ENCODE results near the gene TSPAN14. TPM values are rescaled to one million over a fixed set of nuclear protein-coding genes. Genes with fewer than 3 reads are reported as not detected.

Gene TSPAN14
- total RNA-seq, 1 donor from 2014 or later, result 111 TPM

DNA sequence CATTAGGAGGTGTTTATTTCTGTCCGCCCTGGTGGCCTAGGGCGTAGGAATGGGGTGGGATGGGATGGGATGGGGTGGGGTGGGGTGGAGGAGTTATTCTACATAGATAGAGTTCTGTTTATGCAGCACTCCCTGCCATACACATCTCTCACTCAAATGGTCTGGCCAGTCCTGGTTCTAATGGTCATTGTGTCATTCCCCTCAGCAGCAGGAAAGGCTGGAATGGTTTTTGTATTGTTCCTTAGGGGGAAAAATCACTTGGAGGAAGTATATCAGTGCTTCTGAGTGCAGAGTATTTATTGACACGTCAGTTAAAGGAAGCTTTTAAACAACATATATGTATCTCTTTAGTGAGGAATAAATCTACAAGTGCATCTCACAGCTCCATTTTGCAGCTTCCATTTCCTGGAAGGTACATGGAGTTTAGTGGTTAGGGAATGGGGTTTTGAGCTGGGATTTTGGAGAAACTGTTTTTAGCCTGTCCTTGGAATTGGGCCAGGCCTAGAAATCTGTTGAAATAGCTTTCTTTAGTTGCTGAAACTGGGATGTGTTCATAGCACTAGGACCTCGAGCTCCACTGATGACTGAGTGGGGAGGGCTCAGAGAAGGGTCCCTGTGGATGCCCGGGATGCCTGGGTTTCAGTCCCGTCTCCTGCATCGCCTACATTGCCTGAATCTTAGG lies 8.3 kb downstream of the TSPAN14 start:
- peak overlapping the region; percentile 49 for H3K4me3 Mint-ChIP-seq
- H3K27me3 Mint-ChIP-seq, result no peaks in the 10 kb centered on the region
- peaks cover 90% of the 10 kb centered on the region for H3K4me1 Mint-ChIP-seq (ENCODE audit: unreplicated experiment)
- TF ChIP-seq, protein P1, sequence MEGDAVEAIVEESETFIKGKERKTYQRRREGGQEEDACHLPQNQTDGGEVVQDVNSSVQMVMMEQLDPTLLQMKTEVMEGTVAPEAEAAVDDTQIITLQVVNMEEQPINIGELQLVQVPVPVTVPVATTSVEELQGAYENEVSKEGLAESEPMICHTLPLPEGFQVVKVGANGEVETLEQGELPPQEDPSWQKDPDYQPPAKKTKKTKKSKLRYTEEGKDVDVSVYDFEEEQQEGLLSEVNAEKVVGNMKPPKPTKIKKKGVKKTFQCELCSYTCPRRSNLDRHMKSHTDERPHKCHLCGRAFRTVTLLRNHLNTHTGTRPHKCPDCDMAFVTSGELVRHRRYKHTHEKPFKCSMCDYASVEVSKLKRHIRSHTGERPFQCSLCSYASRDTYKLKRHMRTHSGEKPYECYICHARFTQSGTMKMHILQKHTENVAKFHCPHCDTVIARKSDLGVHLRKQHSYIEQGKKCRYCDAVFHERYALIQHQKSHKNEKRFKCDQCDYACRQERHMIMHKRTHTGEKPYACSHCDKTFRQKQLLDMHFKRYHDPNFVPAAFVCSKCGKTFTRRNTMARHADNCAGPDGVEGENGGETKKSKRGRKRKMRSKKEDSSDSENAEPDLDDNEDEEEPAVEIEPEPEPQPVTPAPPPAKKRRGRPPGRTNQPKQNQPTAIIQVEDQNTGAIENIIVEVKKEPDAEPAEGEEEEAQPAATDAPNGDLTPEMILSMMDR (conservative IDR thresholded peaks at IDR 0.05), result no peak
- H3K27ac Mint-ChIP-seq, result peak overlapping the region; percentile 75
- H3K9me3 Mint-ChIP-seq, result no peaks in the 10 kb centered on the region
- H3K36me3 Mint-ChIP-seq, result peaks cover 7% of the 10 kb centered on the region
- no peak for DNase-seq (ENCODE audit: extremely low spot score, unreplicated experiment)

DNA sequence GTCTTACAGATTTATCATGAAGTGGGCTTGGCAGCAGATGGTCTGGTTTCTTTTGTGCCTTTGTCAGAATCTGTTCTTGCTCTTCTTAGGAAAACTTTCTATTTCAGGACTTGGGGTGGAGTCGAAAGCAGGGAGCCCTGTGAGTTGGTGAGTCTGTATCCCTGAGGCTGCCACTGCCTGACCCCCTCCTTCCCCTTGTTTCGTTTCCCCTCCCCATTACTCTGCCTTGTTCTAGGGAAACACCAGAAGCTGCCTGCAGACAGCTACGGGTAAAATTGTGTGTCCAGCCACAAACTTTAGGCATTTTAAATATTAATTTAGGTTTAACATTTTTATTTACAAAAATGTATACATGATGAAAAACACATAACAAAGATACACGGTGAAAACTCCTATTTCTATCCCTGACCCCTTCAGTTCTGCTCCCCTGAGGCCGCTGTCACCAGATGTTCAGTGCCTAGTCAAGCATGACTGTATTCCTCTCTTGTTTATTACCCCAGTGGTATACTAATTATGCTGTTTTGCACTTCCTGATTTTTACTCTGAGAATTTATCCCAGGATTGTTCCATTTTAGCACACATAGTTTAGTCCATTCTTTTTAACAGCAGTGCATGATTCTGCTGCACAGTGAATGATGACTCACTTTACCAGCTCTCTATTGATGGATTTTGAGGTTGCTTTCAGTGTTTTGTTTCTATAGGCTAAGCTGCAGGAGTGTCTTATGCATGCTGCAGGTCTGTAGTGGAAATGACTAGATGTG lies 9.1 kb downstream of the TSPAN14 start:
- Mint-ChIP-seq H3K9me3 (no peaks in the 10 kb centered on the region), H3K27ac (peak overlapping the region; percentile 75), H3K4me3 (peak overlapping the region; percentile 66), H3K27me3 (no peaks in the 10 kb centered on the region), H3K36me3 (peaks cover 7% of the 10 kb centered on the region), H3K4me1 (ENCODE audit: unreplicated experiment) (peaks cover 93% of the 10 kb centered on the region)
- TF ChIP-seq, protein P1 (conservative IDR thresholded peaks at IDR 0.05), result no peak
- no peak for DNase-seq (ENCODE audit: extremely low spot score, unreplicated experiment)

DNA sequence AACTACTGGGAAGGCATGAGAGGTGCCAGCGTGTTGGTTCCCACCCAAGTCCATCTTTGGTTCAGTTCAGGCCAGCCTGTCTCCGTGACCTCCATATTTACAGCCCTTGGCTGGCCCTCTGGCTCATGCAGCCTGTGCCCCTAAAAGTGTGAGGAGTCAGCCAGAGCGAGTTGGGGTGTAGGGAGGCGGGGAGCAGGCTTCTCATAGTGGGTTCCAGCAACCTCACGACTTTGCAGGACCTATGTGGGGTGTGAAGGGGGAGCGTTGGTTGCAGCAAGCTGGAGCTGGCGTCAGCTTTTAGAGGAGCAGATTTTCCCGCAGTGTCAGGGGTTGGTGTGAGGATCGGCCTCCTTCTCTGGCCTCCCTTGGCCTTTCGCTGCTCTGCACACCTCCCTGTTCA lies 9.8 kb downstream of the TSPAN14 start:
- TF ChIP-seq, protein P1 (conservative IDR thresholded peaks at IDR 0.05), result no peak
- H3K36me3 Mint-ChIP-seq, result peaks cover 3% of the 10 kb centered on the region
- H3K4me3 Mint-ChIP-seq, result no peak overlapping the region
- peaks cover 93% of the 10 kb centered on the region for H3K4me1 Mint-ChIP-seq (ENCODE audit: unreplicated experiment)
- no peaks in the 10 kb centered on the region for H3K27me3 Mint-ChIP-seq
- DNase-seq (ENCODE audit: extremely low spot score, unreplicated experiment), result no peak
- no peaks in the 10 kb centered on the region for H3K9me3 Mint-ChIP-seq
- H3K27ac Mint-ChIP-seq, result peak overlapping the region; percentile 75

DNA sequence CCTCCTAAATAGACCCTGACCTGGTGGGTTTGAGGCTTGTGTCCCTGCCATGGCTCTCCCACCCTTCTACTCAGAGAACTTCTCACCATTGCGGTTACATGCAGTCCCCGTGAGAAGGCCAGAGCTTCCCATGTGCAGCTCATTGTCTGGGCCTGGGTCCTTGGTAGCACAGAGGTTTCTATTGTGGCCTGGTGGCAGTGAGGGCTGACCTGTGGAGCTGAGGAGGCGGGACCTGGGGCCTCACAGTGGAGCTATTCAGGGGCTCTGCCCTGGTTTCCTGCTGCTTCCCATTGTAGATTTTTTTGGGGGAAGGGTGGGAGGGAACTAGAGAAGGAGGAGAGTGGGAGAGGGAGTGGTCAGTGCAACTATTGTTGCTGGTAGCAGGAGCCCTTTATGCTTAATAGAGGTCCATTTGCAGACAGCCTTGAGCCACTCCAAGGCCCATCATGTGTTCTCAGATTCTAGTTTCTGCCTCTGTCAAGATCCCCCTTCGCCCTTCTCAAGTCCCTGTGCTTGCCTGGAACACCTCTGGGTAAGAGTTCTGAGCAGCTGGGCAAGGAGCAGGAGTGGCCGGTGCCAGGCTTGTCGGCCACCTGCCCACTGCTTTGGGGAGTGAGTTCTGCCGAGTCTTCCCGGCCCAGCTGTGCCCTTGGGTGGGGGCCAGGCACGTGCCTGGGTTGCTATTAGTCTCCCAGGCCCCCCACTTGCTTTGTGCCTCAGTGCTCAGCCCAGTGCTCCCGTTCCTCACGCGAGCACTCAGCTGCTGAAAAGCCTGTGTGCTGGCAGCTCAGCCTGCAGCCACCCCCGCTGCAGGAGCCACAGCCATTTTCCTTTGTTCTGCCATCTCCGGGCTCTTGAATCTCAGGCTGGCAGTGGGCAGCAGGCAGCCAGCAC lies 10.7 kb downstream of the TSPAN14 start:
- peaks cover 6% of the 10 kb centered on the region for H3K36me3 Mint-ChIP-seq
- no peaks in the 10 kb centered on the region for H3K27me3 Mint-ChIP-seq
- H3K4me1 Mint-ChIP-seq (ENCODE audit: unreplicated experiment), result peaks cover 96% of the 10 kb centered on the region
- TF ChIP-seq, protein P1 (conservative IDR thresholded peaks at IDR 0.05), result no peak
- H3K4me3 Mint-ChIP-seq, result peak overlapping the region; percentile 66
- no peak for DNase-seq (ENCODE audit: extremely low spot score, unreplicated experiment)
- H3K27ac Mint-ChIP-seq, result peak overlapping the region; percentile 75
- no peaks in the 10 kb centered on the region for H3K9me3 Mint-ChIP-seq

DNA sequence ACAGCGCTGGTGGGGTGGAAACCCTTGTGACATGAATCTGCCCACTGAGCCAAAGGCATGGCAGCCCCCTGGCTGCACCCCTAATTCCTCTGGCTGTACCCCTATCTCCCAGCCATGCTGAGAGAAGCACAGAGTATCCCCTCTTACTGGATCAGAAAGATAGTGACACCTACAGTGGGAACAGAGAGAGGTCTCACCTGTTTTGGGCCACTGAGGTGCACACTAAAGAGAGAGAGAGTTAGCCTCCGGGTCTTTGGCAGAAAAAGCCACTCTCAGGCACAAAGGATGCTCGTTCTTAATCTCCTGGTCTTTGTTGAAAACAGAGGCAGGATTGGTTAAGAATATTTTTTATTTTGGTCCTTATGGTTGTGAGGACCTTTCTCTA lies 11.3 kb downstream of the TSPAN14 start:
- H3K27me3 Mint-ChIP-seq, result no peaks in the 10 kb centered on the region
- peak overlapping the region; percentile 75 for H3K27ac Mint-ChIP-seq
- H3K9me3 Mint-ChIP-seq, result no peaks in the 10 kb centered on the region
- H3K4me1 Mint-ChIP-seq (ENCODE audit: unreplicated experiment), result peaks cover 90% of the 10 kb centered on the region
- H3K36me3 Mint-ChIP-seq, result peaks cover 6% of the 10 kb centered on the region
- DNase-seq (ENCODE audit: extremely low spot score, unreplicated experiment), result no peak
- H3K4me3 Mint-ChIP-seq, result peak overlapping the region; percentile 66
- TF ChIP-seq, protein P1 (conservative IDR thresholded peaks at IDR 0.05), result no peak

Measured in type B pancreatic cell (in vitro differentiated cells).